Omental fat pad (tissue), 4 donors: ENCODE results near the gene PRDM9. TPM values are rescaled to one million over a fixed set of nuclear protein-coding genes. Genes with fewer than 3 reads are reported as not detected.
"Not testable (repeated sequence)": the region's sequence is repeated elsewhere in the genome, so short reads cannot be mapped to it uniquely, and the experiment has no call there.

Experiments used
- ATAC-seq: fragments of 150-250 bp; one replicate; pipeline ENCODE4 v1.9.1; 2016; ENCODE audit warnings: mild to moderate bottlenecking, moderate library complexity; ENCODE audit not compliant: low FRiP score
- DNase-seq: peaks from one replicate; pipeline ENCODE4 v3.0.0-alpha.2; 2019; ENCODE audit warnings: low spot score
- CTCF ChIP-seq, 3 donors: fragments of 450-650 bp; IDR thresholded peaks; one replicate each; pipeline ENCODE4 v1.5.1; 2016 to 2017; ENCODE audit warnings: antibody characterized with exemption in 3 of 3, mild to moderate bottlenecking in 3 of 3, moderate library complexity in 2 of 3
- total RNA-seq, 4 donors: library from RNA; depleted of rRNA; stranded (reverse); fragments of >200 nt; gene quantifications; one replicate each; pipeline ENCODE4 v1.1.0, GENCODE V29; 2016

PRDM9 gene
- total RNA-seq, 4 donors from 2014 or later = not detected

GRCh38 chr5:23474315-23474714 lies 33.1 kb upstream of the PRDM9 start:
- DNase-seq (no peak), ATAC-seq (no peak)
- no peak for TF ChIP-seq CTCF (IDR thresholded peaks at IDR 0.05)

- DNase-seq (no peak), ATAC-seq (no peak)
- TF ChIP-seq CTCF (IDR thresholded peaks at IDR 0.05) = no peak
Observed at GRCh38 chr5:23476580-23476979, 30.8 kb upstream of the PRDM9 start.

- DNase-seq (no peak), ATAC-seq (no peak)
- TF ChIP-seq CTCF (IDR thresholded peaks at IDR 0.05) = no peak
Observed at GRCh38 chr5:23482642-23483041, 24.8 kb upstream of the PRDM9 start.

GRCh38 chr5:23483090-23483489 lies 24.3 kb upstream of the PRDM9 start:
- no peak for ATAC-seq
- TF ChIP-seq CTCF (IDR thresholded peaks at IDR 0.05) = no peak

GRCh38 chr5:23484096-23484495 lies 23.3 kb upstream of the PRDM9 start:
- DNase-seq (no peak), ATAC-seq (no peak)
- TF ChIP-seq CTCF (IDR thresholded peaks at IDR 0.05) = no peak

More at GRCh38 chr5:23483090-23483489, 24.3 kb upstream of the PRDM9 start:
- DNase-seq = no peak

GRCh38 chr5:23486227-23486626 lies 21.2 kb upstream of the PRDM9 start:
- not testable (repeated sequence) for ATAC-seq, DNase-seq

- TF ChIP-seq CTCF (IDR thresholded peaks at IDR 0.05) = no peak
- no peak for ATAC-seq
- DNase-seq = no peak
Observed at GRCh38 chr5:23490993-23491392, 16.4 kb upstream of the PRDM9 start.

GRCh38 chr5:23494558-23494957 lies 12.9 kb upstream of the PRDM9 start:
- DNase-seq = no peak
- TF ChIP-seq CTCF (IDR thresholded peaks at IDR 0.05) = no peak
- no peak for ATAC-seq
